HG02623 (cell line): ENCODE data around the gene ETV5.

Source experiments
- ATAC-seq: cut with Tn5 transposase; IDR thresholded peaks from one replicate; pipeline ENCODE4 v1.9.1; 2021; ENCODE audit warnings: moderate library complexity; ENCODE audit not compliant: unreplicated experiment

The ETV5 gene

DNA sequence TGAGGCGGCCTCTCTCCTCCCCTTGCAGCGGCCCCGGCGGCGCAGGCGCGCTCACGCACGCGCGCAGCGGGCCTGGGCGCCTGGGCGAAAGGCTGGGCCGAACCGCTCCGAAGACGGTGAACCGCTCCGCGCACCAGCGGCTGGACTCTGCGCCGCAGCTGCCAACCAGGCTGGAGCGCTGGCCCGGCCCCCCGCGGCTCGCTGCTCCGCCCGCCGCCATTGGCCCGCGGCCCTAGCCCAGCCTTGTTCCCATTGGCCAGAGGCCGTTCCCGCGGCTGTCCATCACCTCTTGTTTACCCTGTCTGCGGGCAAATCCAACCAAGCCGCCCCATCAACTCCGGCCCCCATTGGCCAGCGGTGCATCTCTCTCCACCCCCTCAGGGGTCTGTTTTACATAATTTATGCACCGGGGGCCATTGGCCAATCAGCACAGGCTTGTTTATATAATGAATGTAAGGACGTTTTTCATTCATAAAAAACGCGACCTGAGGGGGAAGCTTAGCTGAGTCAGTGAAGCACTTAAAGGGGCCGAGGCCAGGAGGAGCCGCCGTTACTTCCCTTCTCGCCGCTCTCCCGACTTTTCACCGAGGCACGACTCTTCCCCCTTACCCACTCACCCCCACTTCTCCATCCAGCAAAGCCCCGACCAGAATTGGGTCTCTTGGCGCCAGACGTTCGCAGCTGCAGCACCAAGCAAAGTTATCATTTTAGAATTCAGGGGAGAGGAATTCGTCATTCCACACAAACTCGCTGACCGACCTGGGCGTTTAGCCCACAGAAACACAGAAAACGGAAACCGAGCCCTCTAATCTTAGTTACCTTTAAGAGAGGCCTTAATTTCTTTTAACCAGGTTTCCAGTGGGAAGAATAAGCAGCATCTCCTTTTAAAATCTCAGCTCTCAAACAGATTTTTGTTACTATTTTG is at the start of gene ETV5:
ETV5 (minus strand) TSS at position 149 of the 925 bp plus-strand sequence. CDS start 3,221 bp downstream, outside the sequence.
- peak; percentile 92 for ATAC-seq

DNA sequence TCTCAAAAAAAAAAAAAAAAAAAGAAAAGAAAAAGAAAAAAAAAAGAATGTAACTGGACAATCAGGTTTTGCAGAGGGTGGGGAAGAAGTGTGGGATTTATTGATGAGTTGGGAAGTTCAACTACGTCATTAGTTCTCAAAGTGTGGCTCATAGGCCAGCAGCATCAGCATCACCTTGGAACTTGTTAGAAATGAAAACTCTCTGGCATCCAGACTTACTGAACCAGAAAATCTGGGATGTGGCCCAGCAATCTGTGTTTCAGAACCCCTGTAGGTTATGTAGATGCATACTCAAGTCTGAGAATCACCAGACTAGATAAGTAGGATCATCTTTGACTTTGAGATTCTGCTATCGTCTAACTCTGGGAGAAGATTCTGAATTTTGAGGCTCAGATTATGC is 45.8 kb upstream of the ETV5 start:
- no peak for ATAC-seq

DNA sequence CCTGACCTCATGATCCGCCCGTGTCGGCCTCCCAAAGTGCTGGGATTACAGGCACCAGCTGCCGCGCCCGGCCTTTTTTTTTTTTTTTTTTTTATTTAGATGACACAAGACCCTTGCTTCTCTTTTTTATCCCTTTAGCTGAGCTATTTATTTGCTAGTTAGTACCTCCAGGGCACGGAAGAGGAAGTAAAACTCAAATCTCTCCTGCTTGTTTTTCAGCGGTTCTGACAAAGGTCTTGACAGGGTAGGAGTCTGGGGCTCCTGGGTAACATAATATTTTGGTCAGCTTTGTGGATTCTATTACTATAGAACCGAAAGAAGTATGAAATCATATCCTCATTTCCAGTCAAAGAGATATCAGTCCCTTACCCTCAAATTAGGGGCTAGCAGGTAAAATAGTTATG is 44.0 kb upstream of the ETV5 start:
- ATAC-seq = peak; percentile 88

DNA sequence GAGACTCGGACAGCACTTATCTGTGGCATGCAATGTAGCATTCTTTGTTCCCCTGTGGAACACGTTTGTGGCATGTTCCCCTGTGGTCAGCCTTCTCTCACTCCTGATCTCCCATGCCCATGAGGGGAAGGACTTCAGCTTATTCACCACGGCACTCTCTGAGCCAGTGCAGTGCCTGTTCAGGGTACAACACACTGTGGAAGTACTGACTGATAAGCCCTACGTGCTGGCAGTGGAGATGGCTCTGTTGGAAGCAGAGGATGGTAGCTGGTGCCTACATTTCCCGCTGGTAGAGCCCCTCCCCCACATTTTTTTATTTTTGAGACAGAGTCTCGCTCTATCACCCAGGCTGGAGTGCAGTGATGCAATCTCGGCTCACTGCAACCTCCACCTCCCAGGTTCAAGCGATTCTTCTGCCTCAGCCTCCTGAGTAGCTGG is 43.5 kb upstream of the ETV5 start:
- no peak for ATAC-seq

DNA sequence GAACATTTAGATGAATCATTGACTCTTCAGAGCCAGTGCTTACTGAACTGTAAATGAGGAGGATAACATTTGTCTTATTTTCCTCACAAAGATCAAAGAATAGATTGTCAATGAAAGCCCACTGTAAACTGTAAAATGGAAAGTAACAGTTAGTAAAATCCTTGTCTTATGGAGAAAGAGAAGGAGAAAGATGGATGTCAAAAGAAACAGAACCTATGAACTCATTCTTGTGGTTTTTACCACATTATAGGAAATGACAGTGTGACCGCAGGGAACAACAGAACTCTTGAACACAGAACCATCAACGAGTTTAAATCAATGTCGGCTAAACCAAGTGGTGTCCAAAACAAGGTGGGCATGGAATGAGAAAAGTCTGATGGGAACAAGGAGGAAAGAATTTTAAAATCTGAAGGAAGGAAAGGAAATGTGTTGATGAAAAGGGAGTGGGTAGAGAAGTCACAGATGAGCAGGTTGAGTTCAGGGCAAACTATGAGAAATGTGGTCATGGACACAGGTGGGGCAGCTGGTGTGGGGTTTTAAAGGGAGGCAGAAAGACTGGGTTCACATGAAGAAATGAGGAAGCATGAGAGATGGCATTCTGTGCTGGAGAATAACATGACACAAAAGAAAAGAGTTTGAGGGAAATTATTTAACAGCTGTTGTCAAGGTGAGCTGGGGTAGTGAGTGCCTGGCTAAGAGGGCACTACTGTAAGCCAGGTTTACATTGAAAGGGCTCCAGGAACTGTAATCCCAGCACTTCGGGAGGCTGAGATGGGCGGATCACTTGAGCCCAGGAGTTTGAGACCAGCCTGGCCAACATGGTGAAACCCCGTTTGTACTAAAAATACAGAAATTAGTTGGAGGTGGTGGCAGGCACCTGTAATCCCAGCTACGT is 42.4 kb upstream of the ETV5 start:
- ATAC-seq = no peak

DNA sequence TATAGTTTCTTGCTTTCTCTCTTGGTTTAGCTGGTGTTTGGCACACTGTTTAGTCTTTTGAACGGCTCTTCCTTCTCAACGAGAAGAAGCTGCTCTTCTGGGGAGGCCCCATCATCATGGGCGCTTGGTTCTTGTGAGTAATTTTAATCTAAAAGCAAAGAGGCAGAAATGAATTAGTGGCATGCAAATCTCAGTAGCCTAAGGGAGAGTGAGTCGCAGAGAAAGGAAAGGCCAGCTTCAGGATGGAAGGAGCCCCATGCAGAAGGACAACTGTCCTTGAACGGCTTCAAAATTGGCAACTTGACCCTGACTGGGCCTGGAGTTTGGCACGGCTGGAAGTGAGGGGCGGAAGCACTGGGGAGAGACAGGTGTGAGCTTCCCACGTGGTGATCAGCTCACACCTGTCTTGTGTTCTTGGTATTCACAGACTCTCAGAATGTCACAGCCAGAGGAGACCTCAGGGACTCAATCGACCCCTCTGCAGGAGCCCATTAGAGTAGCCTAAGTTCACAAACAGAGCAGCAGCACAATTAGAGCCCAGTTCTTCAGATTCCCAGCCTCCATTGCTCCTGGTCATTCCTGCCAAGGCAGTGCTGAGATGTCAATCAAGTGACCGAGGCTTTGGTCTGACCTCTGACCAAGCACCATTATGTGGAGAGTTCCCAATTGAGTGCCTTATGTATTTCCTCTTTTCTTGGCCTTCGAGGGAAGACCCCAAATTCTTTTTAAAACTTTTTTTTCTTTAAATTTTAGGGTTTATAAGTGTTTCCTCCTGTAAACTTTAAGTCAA is 41.3 kb upstream of the ETV5 start:
- ATAC-seq = no peak

DNA sequence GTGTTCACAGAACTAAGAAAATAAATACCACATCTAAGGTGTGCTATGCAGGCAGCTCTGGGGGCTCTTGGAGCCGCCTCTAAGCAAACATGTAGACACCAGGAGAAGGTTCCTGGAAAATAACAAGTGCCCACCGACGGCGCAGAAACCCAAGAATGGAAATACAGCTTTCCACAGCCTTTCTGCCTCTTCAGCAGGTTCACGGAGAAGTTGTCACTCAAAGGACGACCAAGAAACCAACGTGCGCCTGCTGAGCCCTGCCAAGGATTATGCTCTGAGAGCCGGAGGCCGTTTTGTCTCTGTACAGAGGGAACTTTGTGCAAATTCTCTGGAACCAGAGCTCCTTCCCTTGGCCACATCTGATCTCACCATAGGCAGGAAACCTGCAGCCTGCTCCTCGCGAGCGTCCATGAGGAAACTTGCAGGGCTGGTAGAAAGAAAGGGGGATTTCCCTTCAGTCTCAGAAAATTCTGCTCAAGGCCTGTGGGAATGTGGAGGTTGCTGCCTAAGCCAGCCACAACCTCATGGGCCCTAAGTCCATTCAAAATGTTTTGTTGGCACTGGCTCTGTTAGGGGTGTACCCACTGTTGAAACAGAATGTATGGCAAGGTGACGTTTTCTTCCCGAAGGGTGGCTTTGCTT is 40.6 kb upstream of the ETV5 start:
- no peak for ATAC-seq

DNA sequence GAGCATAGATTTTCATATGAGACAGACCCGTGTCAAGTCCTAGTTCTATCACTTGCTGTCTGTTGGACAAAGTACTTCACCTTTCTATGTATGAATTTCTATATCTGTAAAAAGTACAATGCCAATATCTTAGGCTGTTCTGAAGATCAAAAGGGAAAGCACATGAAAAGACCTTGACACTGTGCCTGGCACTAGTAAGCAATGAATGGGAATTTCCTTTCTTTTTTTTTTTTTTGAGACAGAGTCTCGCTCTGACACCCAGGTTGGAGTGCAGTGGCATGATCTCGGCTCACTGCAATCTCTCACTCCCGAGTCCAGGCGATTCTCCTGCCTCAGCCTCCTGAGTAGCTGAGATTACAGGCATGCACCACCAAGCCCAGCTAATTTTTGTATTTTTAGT is 35.4 kb upstream of the ETV5 start:
- no peak for ATAC-seq

DNA sequence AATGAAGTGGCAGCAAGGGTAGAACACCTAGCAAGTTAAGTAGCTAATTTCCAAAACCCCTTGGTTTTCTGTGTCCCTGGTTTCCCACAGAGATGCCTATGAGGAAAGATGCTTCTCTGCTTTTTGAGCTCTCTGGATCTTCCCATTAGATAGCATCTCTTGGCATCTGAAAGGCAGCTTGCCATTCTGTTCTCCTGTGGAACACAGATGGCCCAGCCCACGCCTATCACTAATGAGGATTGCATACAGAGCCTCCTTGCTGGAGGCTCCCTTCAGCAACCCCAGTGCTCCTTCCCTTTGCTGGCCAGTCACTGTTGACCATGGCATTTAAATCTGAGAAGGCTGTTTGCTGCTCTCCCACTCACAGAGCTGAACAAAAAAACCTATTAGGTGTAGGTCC is 34.4 kb upstream of the ETV5 start:
- no peak for ATAC-seq

DNA sequence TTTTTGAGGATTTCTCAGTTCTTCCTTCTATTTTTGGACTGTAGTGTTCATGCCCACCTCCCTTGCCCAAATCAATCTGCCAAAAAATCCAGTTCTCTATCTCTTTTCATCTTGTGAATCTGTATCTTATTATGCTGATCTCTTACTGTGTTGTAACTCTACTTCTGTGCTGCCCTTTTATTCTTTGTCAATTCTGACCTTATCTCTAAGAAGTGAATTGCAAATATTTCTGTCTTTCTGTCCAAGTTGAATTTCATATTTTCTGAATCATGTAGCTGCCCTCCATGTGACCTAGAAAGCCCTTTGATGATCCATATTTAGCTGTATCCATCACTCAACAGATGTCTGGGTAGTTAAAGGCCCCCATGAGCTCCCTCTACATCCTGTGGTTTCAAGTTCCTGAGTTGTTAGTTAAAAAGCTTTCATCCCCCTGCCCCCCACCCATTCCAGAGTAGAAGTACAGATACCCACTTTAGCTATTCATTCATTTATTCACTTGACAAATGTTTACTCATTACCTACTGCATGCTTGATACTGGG is 33.6 kb upstream of the ETV5 start:
- ATAC-seq = no peak

DNA sequence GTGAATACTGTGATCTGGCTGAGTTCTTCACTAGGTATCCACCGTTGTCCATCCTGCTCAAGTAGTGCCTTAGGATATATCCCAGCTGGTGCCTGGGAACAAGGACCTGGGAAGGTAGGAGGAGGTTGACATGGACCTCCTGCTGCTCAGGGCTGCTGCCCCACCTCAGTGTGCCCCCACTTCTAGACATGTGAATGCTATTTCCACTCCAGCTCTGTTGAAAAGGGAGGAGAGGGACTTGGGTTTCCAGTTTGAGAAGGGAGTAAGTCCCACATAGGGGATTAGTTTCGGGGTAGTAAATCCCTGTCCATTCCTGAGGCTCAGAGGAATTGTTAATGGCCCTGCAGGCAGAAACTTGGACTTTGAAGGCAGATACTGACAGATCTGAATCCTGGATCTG is 32.9 kb upstream of the ETV5 start:
- ATAC-seq = no peak

DNA sequence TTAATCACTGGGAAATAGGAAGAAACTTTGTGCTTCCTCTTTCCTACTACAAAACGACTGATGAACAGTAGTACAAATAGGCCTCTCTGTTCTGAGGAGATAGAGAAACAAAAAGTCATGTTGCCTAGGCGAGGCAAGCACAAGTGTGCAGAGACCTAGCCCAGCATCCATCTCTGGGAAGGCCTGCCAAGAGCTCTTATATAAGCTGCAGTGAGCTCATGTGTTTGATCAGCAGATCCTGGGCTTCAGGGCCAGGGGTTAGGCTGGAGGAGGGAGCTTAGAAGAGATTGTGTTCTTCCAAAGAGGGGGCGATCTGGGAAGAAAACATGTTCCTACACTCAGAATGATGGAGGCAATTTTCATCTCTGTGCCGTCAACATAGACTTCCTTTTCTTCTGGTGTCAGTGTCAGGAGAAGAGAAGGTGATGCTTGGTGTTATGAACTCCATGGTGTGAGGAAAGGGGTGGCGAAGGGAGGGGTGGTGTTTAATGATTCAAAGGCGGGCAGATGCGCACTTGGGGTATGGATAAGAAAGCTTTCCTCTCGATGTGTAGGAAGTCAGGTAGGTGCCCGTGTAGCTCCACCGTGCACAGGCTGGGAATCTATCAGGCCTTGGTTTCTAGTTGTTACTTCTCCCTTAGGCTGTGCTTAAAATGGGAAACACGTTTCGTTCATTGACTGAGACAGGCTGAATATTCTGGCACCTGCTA is 29.5 kb upstream of the ETV5 start:
- ATAC-seq = no peak

DNA sequence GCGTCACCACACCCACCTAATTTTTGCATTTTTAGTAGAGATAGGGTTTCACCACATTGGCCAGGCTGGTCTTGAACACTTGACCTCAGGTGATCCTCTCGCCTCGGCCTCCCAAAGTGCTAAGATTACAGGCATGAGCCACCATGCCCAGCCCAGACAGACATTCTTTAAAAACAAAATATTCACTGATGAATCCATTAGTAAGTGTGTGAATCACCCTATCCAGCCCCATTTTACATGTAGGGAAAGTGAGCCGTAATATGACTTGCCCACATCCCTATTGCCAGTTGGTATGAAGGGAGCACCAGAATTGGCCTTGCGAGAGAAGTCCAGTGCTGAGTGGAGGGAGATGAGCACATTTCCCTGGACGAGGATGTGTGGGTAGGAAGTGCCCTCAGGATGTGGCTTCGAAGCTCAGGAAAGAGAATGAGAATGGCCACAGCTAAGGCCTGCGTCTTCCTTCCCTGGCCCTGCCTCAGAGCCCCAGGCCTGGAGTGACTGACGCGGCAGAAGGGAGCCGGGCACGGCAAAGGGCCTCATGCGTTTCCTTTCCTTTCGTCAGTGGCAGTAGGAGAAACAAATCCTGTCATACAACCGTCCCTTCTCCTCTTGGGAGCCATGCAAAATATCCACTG is 28.3 kb upstream of the ETV5 start:
- ATAC-seq = no peak

DNA sequence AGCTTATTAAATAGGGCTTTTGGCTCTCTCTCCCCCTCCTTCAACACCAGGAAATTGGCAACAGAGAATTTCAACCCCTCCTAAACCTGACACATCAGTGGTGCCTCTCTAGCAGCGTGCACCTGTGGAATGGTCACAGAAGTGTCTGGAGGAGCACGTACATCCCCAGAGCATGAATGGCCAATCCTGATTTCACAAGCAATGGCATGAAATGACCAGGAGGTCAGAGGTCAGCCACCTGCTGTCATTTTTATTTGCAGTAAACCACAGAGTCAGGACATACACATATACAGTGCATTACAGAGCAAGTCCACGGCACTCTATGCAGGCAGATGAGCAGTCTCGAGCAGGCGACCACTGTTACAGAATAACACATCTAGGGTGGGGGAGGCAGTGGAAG is 25.1 kb upstream of the ETV5 start:
- ATAC-seq = no peak

DNA sequence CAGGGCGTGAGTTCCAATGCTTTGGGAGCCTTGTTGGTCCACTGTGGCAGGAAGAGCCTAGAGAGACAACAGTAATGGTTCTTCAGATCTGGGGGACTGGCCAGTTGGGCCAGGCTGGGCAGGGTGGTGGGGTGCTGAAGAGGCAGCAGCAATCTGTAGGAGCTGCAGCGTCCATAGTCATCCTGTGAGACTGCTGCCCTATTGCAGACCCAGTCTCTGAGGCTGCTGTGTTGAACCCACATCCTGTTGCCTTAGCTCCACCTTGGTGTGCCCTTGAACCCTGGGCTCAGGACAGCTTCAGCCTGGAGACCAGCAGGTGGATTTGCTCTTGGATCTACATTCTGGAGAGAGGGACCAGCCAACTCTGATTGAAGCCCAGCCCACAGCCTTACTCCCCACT is 23.6 kb upstream of the ETV5 start:
- ATAC-seq = no peak

DNA sequence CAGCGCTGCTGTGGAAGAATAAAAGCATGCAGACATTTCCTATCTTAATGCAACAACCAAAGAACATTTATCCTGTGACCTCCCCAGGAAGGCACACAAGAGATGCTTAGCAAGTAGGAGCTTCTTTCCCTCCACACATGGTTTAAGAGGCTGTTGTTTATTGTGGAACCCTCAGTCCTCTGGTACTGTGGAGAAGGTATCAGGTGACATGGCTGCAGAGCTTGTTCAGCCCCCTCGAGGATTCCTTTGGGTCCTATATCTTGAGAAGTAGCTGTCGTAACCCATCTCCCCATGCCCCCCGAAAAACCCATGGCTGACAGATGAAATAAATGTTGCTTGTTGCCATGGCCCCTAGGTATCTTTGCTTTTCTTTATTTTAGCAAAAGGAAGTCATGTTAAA is 20.3 kb upstream of the ETV5 start:
- no peak for ATAC-seq

DNA sequence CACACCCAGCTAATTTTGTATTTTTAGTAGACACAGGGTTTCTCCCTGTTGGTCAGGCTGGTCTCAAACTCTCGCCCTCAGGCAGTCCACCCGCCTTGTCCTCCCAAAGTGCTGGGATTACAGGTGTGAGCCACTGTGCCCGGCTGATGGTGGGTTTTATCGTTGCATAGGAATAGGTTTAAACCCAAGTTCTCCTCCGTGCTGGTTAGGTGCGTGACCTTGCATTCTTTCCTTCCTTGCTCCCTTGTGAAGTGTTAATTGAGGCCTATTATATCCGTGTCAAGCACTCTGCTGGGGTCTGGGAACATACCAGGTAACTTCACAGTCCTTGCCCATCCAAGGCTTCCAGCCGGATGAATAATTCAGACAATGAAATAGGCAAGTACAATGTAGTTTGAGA is 19.3 kb upstream of the ETV5 start:
- no peak for ATAC-seq

DNA sequence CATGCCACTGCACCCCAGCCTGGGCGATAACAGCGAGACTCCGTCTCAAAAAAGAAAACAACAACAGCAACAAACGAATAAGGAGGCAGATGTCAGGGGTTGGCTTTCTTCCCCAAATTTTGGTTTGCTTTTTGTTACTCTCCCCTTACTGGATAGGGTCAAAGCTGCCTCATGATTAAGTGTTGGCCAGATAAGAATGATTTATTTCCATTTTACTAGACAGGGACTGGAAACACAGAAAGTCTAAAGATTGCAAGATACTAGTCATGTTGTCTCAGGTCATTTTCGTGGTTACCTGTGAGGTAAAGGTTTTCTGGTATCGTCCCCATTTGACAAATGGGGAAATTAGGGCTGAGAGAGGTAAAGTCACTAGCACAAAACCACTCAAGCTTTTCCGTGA is 18.6 kb upstream of the ETV5 start:
- ATAC-seq = no peak

DNA sequence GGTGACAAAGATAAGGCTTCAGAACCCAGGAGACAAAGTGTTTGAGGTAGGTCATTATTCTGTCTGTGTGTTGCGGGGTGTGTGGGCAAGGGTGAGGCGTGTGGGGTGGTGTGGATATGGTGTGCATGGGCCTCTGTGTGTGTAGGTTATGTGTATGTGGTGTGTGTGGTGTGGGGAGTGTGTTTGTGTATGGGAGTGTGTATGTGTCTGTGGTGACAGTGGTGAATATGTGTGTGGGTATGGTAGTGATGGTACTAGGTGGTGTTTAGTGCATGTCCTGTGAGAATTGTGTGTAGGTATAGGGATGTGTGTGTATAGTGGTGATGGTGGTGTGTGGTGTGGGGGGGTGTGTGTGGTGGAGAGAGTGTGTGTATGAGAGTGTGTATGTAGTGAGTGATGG is 16.2 kb upstream of the ETV5 start:
- ATAC-seq = no peak
